SK-N-SH treated with all-trans-retinoic acid at 6 μM for 48 hours (cell line): ENCODE results near the gene BOD1.

Experiments
- ATAC-seq: fragments of 200-7000 bp; cut with Tn5 transposase; 3 replicates; pipeline ENCODE4 v1.9.1; 2020; ENCODE audit warnings: mild to moderate bottlenecking, moderate library complexity
- ARNTL ChIP-seq: fragments of 450-650 bp; formaldehyde crosslinking; IDR thresholded peaks from 2 replicates; pipeline ENCODE4 v1.5.0; 2020; ENCODE audit warnings: low read depth, mild to moderate bottlenecking, moderate library complexity, borderline replicate concordance
- BACH2 ChIP-seq: fragments of 250-450 bp; sonication (Bioruptor Pico); IDR thresholded peaks from 2 replicates; pipeline ENCODE4 v1.9.0; 2021; ENCODE audit warnings: mild to moderate bottlenecking, borderline replicate concordance
- CSDC2 ChIP-seq: fragments of 250-450 bp; sonication (Bioruptor Pico); IDR thresholded peaks from 2 replicates; pipeline ENCODE4 v1.5.0; 2020; ENCODE audit warnings: mild to moderate bottlenecking, moderate library complexity
- ESRRG ChIP-seq: fragments of 250-450 bp; sonication (Bioruptor Pico); IDR thresholded peaks from 2 replicates; pipeline ENCODE4 v1.6.1; 2021; ENCODE audit warnings: mild to moderate bottlenecking
- GLIS3 ChIP-seq: fragments of 250-450 bp; sonication (Bioruptor Pico); IDR thresholded peaks from 2 replicates; pipeline ENCODE4 v1.5.0; 2020; ENCODE audit warnings: mild to moderate bottlenecking, moderate library complexity
- ISL1 ChIP-seq: fragments of 250-450 bp; sonication (Bioruptor Pico); IDR thresholded peaks from 2 replicates; pipeline ENCODE4 v2.1.2; 2022; ENCODE audit warnings: mild to moderate bottlenecking, moderate library complexity
- OSR1 ChIP-seq: fragments of 250-450 bp; sonication (Bioruptor Pico); IDR thresholded peaks from 2 replicates; pipeline ENCODE4 v1.8.0; 2022; ENCODE audit warnings: moderate library complexity, mild to moderate bottlenecking, inconsistent platforms
- PPARA ChIP-seq: fragments of 250-450 bp; sonication (Bioruptor Pico); IDR thresholded peaks from 2 replicates; pipeline ENCODE4 v1.5.0; 2020; ENCODE audit warnings: mild to moderate bottlenecking, borderline replicate concordance
- RARB ChIP-seq: fragments of 250-450 bp; sonication (Bioruptor Pico); IDR thresholded peaks from 2 replicates; pipeline ENCODE4 v1.8.0; 2021; ENCODE audit warnings: mild to moderate bottlenecking, moderate library complexity
- SNAI2 ChIP-seq: fragments of 250-450 bp; sonication (Bioruptor Pico); IDR thresholded peaks from 2 replicates; pipeline ENCODE4 v1.5.0; 2020; ENCODE audit warnings: mild to moderate bottlenecking, moderate library complexity
- TCF4 ChIP-seq: fragments of 250-450 bp; sonication (Bioruptor Pico); IDR thresholded peaks from 2 replicates; pipeline ENCODE4 v1.8.0; 2021; ENCODE audit warnings: mild to moderate bottlenecking, moderate library complexity, borderline replicate concordance
- TOX ChIP-seq: fragments of 250-450 bp; sonication (Bioruptor Pico); IDR thresholded peaks from 2 replicates; pipeline ENCODE4 v1.8.0; 2021; ENCODE audit warnings: mild to moderate bottlenecking, moderate library complexity, borderline replicate concordance
- ZC3H10 ChIP-seq: fragments of 250-450 bp; sonication (Bioruptor Pico); IDR thresholded peaks from 2 replicates; pipeline ENCODE4 v1.5.1; 2021; ENCODE audit warnings: mild to moderate bottlenecking, moderate library complexity
- ZFP3 ChIP-seq: fragments of 250-450 bp; sonication (Bioruptor Pico); IDR thresholded peaks from 2 replicates; pipeline ENCODE4 v1.5.0; 2020; ENCODE audit warnings: mild to moderate bottlenecking, moderate library complexity
- ZFP30 ChIP-seq: fragments of 450-650 bp; formaldehyde crosslinking; IDR thresholded peaks from 2 replicates; pipeline ENCODE4 v1.5.0; 2022; ENCODE audit warnings: mild to moderate bottlenecking, moderate library complexity
- ZNF565 ChIP-seq: fragments of 450-650 bp; formaldehyde crosslinking; conservative IDR thresholded peaks from 2 replicates; pipeline ENCODE4 v1.5.0; 2020; ENCODE audit warnings: low read depth, mild to moderate bottlenecking, moderate library complexity
- ZNF70 ChIP-seq: fragments of 450-650 bp; formaldehyde crosslinking; IDR thresholded peaks from 2 replicates; pipeline ENCODE4 v1.5.0; 2020; ENCODE audit warnings: mild to moderate bottlenecking, moderate library complexity
- TF ChIP-seq, protein P1 (sequence below): fragments of 250-450 bp; sonication (Bioruptor Pico); IDR thresholded peaks from 2 replicates; pipeline ENCODE4 v1.8.0; 2020; ENCODE audit warnings: mild to moderate bottlenecking, moderate library complexity, borderline replicate concordance
- TF ChIP-seq, protein P2 (sequence below): fragments of 250-450 bp; sonication (Bioruptor Pico); IDR thresholded peaks from 2 replicates; pipeline ENCODE4 v1.5.1; 2021; ENCODE audit warnings: mild to moderate bottlenecking, moderate library complexity
- TF ChIP-seq, protein P3 (sequence below): fragments of 250-450 bp; sonication (Bioruptor Pico); IDR thresholded peaks from 2 replicates; pipeline ENCODE4 v1.5.1; 2020; ENCODE audit warnings: low read depth, mild to moderate bottlenecking, moderate library complexity
- TF ChIP-seq, protein P4 (sequence below): fragments of 250-450 bp; sonication (Bioruptor Pico); IDR thresholded peaks from 2 replicates; pipeline ENCODE4 v1.5.0; 2020; ENCODE audit warnings: mild to moderate bottlenecking, moderate library complexity
- TF ChIP-seq, protein P5 (sequence below): fragments of 250-450 bp; sonication (Bioruptor Pico); IDR thresholded peaks from 2 replicates; pipeline ENCODE4 v1.8.0; 2021; ENCODE audit warnings: low read depth, mild to moderate bottlenecking, moderate library complexity, borderline replicate concordance

The BOD1 gene

DNA sequence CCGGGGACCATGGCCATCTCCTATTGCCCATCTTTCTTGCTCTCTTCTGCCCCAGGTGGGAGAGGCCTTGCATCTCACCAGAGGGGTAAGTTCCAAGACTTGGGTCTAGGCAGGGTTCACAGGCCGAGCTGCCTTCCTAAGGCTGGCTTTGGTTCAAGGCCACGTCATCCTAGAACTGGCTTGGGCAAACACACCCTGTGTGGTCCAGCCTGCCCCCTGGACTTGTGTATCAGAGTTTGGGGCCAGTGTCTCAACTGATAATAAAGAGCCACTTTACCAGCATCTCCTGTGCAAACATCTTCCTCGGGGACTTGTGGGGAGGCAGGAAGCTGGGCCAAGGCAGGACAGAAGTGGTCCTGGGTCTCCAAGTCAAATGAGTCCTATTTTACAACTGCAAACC lies 17.8 kb downstream of the BOD1 start:
- ATAC-seq = no peak
- no peak for TF ChIP-seq ZNF565
- TF ChIP-seq TCF4 (CRISPR knock-in tag) = no peak
- TF ChIP-seq TOX = no peak

DNA sequence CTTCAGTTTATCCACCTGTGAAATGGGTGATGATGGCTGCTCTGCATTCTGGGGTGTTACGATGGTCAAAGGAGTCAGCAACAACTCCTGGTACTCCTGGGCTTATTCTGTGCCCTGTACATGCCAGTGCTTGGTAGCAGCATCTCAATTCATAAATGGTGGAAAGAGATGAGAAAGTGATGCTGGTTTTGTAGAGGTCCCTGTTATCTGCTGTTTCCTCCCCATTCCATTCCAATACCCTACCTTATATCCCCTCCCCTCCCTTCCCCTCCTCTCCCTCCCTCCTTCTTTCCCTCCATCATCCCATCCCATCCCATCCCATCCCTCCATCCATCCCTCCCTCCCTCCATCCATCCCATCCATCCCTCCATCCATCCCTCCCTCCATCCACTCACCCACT lies 19.1 kb downstream of the BOD1 start:
- no peak for ATAC-seq
- TF ChIP-seq OSR1 (no peak), ZFP3 (CRISPR knock-in tag) (no peak), RARB (no peak), BACH2 (CRISPR knock-in tag) (no peak), GLIS3 (CRISPR knock-in tag) (no peak), TOX (no peak), ISL1 (no peak)
- TF ChIP-seq, protein P1, sequence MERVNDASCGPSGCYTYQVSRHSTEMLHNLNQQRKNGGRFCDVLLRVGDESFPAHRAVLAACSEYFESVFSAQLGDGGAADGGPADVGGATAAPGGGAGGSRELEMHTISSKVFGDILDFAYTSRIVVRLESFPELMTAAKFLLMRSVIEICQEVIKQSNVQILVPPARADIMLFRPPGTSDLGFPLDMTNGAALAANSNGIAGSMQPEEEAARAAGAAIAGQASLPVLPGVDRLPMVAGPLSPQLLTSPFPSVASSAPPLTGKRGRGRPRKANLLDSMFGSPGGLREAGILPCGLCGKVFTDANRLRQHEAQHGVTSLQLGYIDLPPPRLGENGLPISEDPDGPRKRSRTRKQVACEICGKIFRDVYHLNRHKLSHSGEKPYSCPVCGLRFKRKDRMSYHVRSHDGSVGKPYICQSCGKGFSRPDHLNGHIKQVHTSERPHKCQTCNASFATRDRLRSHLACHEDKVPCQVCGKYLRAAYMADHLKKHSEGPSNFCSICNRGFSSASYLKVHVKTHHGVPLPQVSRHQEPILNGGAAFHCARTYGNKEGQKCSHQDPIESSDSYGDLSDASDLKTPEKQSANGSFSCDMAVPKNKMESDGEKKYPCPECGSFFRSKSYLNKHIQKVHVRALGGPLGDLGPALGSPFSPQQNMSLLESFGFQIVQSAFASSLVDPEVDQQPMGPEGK (CRISPR knock-in tag) = no peak
- TF ChIP-seq, protein P2, sequence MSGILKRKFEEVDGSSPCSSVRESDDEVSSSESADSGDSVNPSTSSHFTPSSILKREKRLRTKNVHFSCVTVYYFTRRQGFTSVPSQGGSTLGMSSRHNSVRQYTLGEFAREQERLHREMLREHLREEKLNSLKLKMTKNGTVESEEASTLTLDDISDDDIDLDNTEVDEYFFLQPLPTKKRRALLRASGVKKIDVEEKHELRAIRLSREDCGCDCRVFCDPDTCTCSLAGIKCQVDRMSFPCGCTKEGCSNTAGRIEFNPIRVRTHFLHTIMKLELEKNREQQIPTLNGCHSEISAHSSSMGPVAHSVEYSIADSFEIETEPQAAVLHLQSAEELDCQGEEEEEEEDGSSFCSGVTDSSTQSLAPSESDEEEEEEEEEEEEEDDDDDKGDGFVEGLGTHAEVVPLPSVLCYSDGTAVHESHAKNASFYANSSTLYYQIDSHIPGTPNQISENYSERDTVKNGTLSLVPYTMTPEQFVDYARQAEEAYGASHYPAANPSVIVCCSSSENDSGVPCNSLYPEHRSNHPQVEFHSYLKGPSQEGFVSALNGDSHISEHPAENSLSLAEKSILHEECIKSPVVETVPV (CRISPR knock-in tag) = no peak
- TF ChIP-seq, protein P3, sequence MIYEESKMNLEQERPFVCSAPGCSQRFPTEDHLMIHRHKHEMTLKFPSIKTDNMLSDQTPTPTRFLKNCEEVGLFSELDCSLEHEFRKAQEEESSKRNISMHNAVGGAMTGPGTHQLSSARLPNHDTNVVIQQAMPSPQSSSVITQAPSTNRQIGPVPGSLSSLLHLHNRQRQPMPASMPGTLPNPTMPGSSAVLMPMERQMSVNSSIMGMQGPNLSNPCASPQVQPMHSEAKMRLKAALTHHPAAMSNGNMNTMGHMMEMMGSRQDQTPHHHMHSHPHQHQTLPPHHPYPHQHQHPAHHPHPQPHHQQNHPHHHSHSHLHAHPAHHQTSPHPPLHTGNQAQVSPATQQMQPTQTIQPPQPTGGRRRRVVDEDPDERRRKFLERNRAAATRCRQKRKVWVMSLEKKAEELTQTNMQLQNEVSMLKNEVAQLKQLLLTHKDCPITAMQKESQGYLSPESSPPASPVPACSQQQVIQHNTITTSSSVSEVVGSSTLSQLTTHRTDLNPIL (CRISPR knock-in tag) = no peak
- TF ChIP-seq, protein P4, sequence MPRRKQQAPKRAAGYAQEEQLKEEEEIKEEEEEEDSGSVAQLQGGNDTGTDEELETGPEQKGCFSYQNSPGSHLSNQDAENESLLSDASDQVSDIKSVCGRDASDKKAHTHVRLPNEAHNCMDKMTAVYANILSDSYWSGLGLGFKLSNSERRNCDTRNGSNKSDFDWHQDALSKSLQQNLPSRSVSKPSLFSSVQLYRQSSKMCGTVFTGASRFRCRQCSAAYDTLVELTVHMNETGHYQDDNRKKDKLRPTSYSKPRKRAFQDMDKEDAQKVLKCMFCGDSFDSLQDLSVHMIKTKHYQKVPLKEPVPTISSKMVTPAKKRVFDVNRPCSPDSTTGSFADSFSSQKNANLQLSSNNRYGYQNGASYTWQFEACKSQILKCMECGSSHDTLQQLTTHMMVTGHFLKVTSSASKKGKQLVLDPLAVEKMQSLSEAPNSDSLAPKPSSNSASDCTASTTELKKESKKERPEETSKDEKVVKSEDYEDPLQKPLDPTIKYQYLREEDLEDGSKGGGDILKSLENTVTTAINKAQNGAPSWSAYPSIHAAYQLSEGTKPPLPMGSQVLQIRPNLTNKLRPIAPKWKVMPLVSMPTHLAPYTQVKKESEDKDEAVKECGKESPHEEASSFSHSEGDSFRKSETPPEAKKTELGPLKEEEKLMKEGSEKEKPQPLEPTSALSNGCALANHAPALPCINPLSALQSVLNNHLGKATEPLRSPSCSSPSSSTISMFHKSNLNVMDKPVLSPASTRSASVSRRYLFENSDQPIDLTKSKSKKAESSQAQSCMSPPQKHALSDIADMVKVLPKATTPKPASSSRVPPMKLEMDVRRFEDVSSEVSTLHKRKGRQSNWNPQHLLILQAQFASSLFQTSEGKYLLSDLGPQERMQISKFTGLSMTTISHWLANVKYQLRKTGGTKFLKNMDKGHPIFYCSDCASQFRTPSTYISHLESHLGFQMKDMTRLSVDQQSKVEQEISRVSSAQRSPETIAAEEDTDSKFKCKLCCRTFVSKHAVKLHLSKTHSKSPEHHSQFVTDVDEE (CRISPR knock-in tag) = no peak

DNA sequence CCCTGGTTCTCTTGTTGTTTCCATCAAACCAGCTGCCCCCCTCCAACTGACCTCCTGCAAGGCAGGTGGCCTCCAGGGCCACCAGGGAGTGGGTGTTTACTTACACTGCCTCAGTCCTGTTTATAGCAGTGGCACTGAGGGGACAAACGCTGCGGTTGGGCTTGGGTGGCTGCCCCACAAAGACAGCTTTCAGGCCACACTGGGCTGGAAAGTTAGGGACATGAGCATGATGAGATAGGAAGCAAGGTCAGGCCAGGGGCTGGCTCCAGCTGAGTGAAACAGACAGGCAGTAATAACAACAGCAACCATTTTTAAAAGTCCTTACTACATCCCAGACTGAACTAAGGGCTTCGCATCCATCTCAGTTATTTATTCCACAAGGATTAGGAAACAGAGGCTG lies 20.6 kb downstream of the BOD1 start:
- TF ChIP-seq ZFP30 (CRISPR knock-in tag) (no peak), ISL1 (no peak), RARB (no peak)
- TF ChIP-seq, all 23 proteins: peak for 0
- no peak for ATAC-seq

DNA sequence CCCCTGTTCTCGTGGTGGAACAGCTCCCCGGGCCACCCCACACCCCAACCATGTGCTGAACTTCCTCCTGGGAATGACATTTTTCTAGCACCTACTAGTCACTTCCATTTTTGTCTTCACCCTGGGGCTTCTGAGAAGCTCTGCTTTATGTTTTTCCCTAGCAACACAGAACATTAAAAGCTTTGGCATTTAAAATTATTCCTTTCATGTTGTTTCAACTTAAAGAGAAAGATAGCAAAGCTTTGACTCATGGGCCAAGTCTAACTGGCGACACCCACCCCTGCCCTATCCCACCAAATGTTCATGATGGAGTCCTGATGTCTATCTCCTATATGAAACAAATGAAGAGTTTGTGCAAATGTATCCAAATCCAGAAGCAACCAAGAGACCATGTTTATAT lies 22.4 kb downstream of the BOD1 start:
- ATAC-seq = no peak
- no peak for TF ChIP-seq ISL1
- no peak for TF ChIP-seq SNAI2 (CRISPR knock-in tag)
- TF ChIP-seq TCF4 (CRISPR knock-in tag) = no peak
- TF ChIP-seq, protein P5, sequence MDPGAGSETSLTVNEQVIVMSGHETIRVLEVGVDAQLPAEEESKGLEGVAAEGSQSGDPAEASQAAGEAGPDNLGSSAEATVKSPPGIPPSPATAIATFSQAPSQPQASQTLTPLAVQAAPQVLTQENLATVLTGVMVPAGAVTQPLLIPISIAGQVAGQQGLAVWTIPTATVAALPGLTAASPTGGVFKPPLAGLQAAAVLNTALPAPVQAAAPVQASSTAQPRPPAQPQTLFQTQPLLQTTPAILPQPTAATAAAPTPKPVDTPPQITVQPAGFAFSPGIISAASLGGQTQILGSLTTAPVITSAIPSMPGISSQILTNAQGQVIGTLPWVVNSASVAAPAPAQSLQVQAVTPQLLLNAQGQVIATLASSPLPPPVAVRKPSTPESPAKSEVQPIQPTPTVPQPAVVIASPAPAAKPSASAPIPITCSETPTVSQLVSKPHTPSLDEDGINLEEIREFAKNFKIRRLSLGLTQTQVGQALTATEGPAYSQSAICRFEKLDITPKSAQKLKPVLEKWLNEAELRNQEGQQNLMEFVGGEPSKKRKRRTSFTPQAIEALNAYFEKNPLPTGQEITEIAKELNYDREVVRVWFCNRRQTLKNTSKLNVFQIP (CRISPR knock-in tag) = no peak
- TF ChIP-seq ZC3H10 (CRISPR knock-in tag) = no peak
- TF ChIP-seq OSR1 = no peak
- TF ChIP-seq ZFP30 (CRISPR knock-in tag) = no peak
- no peak for TF ChIP-seq PPARA (CRISPR knock-in tag)
- TF ChIP-seq, protein P1 (CRISPR knock-in tag) = no peak
- TF ChIP-seq CSDC2 = no peak
- no peak for TF ChIP-seq ZNF70 (CRISPR knock-in tag)
- TF ChIP-seq, protein P4 (CRISPR knock-in tag) = no peak
- TF ChIP-seq, protein P2 (CRISPR knock-in tag) = no peak
- no peak for TF ChIP-seq ARNTL
- TF ChIP-seq ESRRG (CRISPR knock-in tag) = no peak
